Hepatocyte (in vitro differentiated cells): ENCODE data around the gene FUT7. TPM values are rescaled to one million over a fixed set of nuclear protein-coding genes. Genes with fewer than 3 reads are reported as not detected.

Source experiments
- DNase-seq: peaks from one replicate; pipeline ENCODE4 v3.0.0-alpha.2; 2016; ENCODE audit warnings: low spot score
- H2AFZ ChIP-seq: fragments of 200-600 bp; sonication (generic); 2 replicates; pipeline ENCODE4 v1.6.0; 2016; ENCODE audit warnings: antibody characterized with exemption, mild to moderate bottlenecking
- H3K27ac ChIP-seq: fragments of 200-600 bp; sonication (generic); 2 replicates; pipeline ENCODE4 v1.5.1; 2016; ENCODE audit warnings: mild to moderate bottlenecking
- H3K27me3 ChIP-seq: fragments of 200-600 bp; sonication (generic); 2 replicates; pipeline ENCODE4 v1.6.1; 2016
- H3K36me3 ChIP-seq: fragments of 200-600 bp; sonication (generic); replicated peaks from 2 replicates; pipeline ENCODE4 v1.5.1; 2016; ENCODE audit warnings: low read depth; ENCODE audit not compliant: insufficient read depth
- H3K4me1 ChIP-seq: fragments of 200-600 bp; sonication (generic); 2 replicates; pipeline ENCODE4 v1.5.1; 2016; ENCODE audit warnings: mild to moderate bottlenecking, moderate library complexity; ENCODE audit not compliant: insufficient read depth
- H3K4me2 ChIP-seq: fragments of 200-600 bp; sonication (generic); 2 replicates; pipeline ENCODE4 v1.6.0; 2016
- H3K4me3 ChIP-seq: fragments of 200-600 bp; sonication (generic); 2 replicates; pipeline ENCODE4 v1.5.1; 2016; ENCODE audit warnings: mild to moderate bottlenecking
- H3K79me2 ChIP-seq: fragments of 200-600 bp; sonication (generic); 2 replicates; pipeline ENCODE4 v1.6.0; 2017; ENCODE audit warnings: mild to moderate bottlenecking
- H3K9me2 ChIP-seq: fragments of 200-600 bp; sonication (generic); replicated peaks from 2 replicates; pipeline ENCODE4 v1.6.0; 2017; ENCODE audit warnings: mild to moderate bottlenecking; ENCODE audit not compliant: insufficient read depth
- H3K9me3 ChIP-seq: fragments of 200-600 bp; sonication (generic); 2 replicates; pipeline ENCODE4 v1.5.1; 2016; ENCODE audit warnings: low read depth, mild to moderate bottlenecking
- H4K20me1 ChIP-seq: fragments of 200-600 bp; sonication (generic); 2 replicates; pipeline ENCODE4 v1.6.0; 2016; ENCODE audit warnings: mild to moderate bottlenecking; ENCODE audit not compliant: insufficient read depth, poor library complexity, severe bottlenecking
- EZH2 ChIP-seq: fragments of 200-600 bp; sonication (generic); IDR thresholded peaks from 2 replicates; pipeline ENCODE4 v1.6.1; 2016; ENCODE audit warnings: antibody characterized with exemption, mild to moderate bottlenecking, borderline replicate concordance
- EZH2phosphoT487 ChIP-seq: fragments of 200-600 bp; sonication (generic); IDR thresholded peaks from one replicate; pipeline ENCODE4 v1.6.1; 2018; ENCODE audit warnings: antibody characterized with exemption, mild to moderate bottlenecking, low read depth, moderate library complexity; ENCODE audit not compliant: unreplicated experiment, severe bottlenecking
- WGBS: methylation state at CpG from one replicate; pipeline ENCODE4 v1.1.6; 2016; ENCODE audit warnings: low lambda C conversion rate; ENCODE audit errors: missing lambda C conversion rate; 5-methylcytosine and 5-hydroxymethylcytosine counted together
- polyA plus RNA-seq: library from polyadenylated mRNA; unstranded; fragments of >200 nt; fragmentation: Nextera tagmentation; extraction: Ambion mirVana; gene quantifications from 2 replicates; pipeline ENCODE4 v1.2.1, GENCODE V29; 2016
- total RNA-seq: library from RNA; depleted of rRNA; stranded (reverse); fragments of >200 nt; gene quantifications from 2 replicates; pipeline ENCODE4 v1.2.3, GENCODE V29; 2014
- TF ChIP-seq, protein P1 (sequence below): fragments of 200-600 bp; sonication (generic); IDR thresholded peaks from 2 replicates; pipeline ENCODE4 v1.5.1; 2016; ENCODE audit warnings: antibody characterized with exemption, mild to moderate bottlenecking; ENCODE audit not compliant: poor library complexity

The FUT7 gene
- total and polyA plus RNA-seq, 2 experiments from 2014 or later, result not detected

DNA sequence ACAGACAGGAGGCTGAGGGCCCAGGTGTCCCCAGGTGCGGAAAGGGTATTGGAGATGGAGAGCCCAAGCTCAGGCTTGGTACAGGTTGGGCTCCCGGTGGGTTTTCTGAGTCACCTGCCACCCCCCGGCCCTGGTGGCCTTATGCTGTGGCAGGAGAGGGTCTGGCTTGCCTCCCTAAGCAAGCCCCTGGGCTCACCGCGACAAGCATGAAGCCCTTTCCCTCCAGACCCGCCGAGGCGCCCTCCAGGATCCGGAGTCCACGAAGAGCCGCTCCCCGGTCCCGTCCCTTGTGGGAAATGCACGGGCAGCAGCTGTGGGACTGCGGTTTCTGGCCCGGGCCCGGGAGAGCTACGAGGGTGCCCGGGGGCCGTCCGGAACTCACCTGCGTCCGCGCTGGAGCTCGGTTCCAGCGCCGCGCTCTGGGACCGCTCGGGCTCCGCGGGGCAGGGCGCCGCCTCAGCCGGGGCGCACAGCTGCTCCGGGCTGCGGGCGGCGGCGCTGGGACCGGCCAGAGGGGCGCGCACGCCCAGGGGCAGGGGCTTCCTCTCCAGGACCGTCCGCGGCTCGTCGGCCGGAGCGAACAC, 37.7 kb upstream of the FUT7 start:
- Histone ChIP-seq H3K36me3 (no peaks in the 10 kb centered on the region), H3K9me3 (no peaks in the 10 kb centered on the region), H3K4me1 (peaks cover 3% of the 10 kb centered on the region), H2AFZ (no peak overlapping the region), H3K79me2 (no peaks in the 10 kb centered on the region), H3K4me3 (no peak overlapping the region), H3K9me2 (no peaks in the 10 kb centered on the region), H4K20me1 (no peaks in the 10 kb centered on the region), H3K4me2 (peak overlapping the region; percentile 73), H3K27ac (no peak overlapping the region), H3K27me3 (no peaks in the 10 kb centered on the region)
- 4% methylated on average over 40 of the region's 52 CpGs for WGBS
- TF ChIP-seq EZH2phosphoT487 (no peak), EZH2 (no peak)
- TF ChIP-seq, protein P1, sequence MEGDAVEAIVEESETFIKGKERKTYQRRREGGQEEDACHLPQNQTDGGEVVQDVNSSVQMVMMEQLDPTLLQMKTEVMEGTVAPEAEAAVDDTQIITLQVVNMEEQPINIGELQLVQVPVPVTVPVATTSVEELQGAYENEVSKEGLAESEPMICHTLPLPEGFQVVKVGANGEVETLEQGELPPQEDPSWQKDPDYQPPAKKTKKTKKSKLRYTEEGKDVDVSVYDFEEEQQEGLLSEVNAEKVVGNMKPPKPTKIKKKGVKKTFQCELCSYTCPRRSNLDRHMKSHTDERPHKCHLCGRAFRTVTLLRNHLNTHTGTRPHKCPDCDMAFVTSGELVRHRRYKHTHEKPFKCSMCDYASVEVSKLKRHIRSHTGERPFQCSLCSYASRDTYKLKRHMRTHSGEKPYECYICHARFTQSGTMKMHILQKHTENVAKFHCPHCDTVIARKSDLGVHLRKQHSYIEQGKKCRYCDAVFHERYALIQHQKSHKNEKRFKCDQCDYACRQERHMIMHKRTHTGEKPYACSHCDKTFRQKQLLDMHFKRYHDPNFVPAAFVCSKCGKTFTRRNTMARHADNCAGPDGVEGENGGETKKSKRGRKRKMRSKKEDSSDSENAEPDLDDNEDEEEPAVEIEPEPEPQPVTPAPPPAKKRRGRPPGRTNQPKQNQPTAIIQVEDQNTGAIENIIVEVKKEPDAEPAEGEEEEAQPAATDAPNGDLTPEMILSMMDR, result no peak
- DNase-seq, result no peak

DNA sequence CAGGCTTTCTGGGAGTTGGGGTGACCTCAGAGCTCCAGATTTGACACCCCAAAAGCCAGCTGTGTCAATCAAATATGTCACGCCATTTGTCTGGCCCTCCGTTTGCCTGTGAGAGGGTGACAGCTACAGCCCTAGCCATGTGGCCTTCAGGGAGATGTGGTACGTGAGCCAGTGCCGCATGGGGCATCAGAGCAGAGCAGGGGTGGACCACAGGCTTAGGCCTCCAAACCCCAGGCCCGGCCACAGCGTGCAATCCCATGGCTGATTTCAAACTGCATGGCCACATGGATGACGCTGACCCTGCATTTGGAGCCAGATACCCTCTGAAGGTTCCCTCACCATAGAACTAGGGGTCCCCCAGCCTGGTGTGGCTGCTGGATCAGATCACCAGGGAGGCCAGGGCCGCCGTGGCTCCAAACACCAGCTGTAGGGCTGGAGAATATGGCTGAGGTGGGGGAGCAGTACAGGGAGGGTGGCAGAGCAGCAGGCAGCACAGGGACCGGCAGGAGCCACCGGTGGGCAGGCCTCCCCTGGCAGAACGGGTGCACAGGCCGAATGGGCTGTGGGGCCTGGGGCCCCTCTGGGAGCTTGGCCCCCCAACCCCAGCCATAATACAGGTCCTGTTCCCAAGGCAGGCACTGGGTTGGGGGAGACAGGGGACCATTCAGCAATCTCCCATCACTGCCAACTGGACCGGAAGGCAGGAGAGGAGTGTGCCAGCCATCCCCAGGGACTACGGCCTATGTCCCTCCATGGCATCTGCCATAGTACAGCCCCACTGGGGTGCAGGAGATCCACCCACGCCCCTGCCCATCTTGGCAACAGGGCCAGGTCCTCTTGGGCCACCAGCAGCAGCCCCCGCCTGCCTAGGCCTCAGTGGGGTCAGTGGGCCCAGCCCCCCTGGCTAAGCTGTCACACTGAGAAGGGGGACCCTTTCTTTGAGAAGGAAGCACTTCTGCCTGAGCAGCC, 36.9 kb upstream of the FUT7 start:
- Histone ChIP-seq H3K27ac (no peak overlapping the region), H3K9me2 (no peaks in the 10 kb centered on the region), H3K79me2 (no peaks in the 10 kb centered on the region), H3K4me3 (no peak overlapping the region), H4K20me1 (no peaks in the 10 kb centered on the region), H3K36me3 (no peaks in the 10 kb centered on the region), H3K4me1 (peaks cover 3% of the 10 kb centered on the region), H3K4me2 (peak overlapping the region; percentile 73), H3K9me3 (no peaks in the 10 kb centered on the region), H3K27me3 (no peaks in the 10 kb centered on the region), H2AFZ (no peak overlapping the region)
- WGBS, result 96% methylated on average over 17 of the region's 17 CpGs
- DNase-seq, result no peak
- TF ChIP-seq, protein P1, result no peak
- TF ChIP-seq EZH2 (no peak), EZH2phosphoT487 (no peak)

DNA sequence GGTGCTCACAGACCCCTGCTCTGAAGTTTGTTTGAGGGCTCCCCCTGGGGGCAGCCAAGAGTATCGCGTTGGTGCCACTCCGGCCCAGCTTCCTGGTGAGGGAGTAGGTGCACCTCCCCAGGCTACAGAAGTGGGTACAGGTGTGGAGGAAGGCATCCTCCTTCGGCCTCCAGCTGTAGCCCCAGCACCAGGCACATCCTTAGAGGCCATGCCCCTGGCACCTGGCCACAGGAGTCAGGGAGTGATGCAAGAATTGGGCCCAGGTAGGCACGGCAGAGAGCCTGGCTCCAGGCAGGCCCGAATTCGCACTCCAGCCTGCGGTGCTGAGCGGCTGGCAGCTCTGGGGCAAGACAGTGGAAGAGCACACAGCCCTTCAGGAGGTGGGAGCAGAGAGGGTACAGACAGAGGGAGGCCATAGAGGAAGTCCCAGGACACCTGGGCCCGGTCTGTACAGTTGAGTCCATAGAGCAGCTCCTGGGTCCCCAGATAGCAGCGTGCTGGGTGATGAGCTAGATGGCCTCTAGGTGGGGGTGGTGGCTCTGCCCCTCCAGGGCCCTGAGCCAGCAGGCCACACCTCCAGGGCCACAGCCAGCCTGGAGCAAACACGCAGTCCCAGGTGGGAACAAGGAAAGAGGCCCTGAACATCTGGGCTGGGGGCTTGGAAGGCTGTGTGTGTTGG, 36.1 kb upstream of the FUT7 start:
- Histone ChIP-seq H2AFZ (no peak overlapping the region), H4K20me1 (no peaks in the 10 kb centered on the region), H3K79me2 (no peaks in the 10 kb centered on the region), H3K4me1 (peaks cover 3% of the 10 kb centered on the region), H3K27me3 (no peaks in the 10 kb centered on the region), H3K4me2 (no peak overlapping the region), H3K4me3 (no peak overlapping the region), H3K27ac (no peak overlapping the region), H3K9me3 (no peaks in the 10 kb centered on the region), H3K9me2 (no peaks in the 10 kb centered on the region), H3K36me3 (no peaks in the 10 kb centered on the region)
- peak; percentile 86 for DNase-seq
- 60% methylated on average over 12 of the region's 12 CpGs for WGBS
- no peak for TF ChIP-seq EZH2
- TF ChIP-seq EZH2phosphoT487, result no peak
- TF ChIP-seq, protein P1, result peak; percentile 70
